K562 (cell line): ENCODE measurements around the gene AANAT. TPM values are rescaled to one million over a fixed set of nuclear protein-coding genes. Genes with fewer than 3 reads are reported as not detected.
A peak's percentile ranks its signal among the peaks of the same experiment; 100 is the strongest.

ENCODE experiments used
- ATF3 ChIP-seq, 2 experiments: fragments of 450-650 bp in 1 of 2; sonication (generic) in 1 of 2; formaldehyde crosslinking in 1 of 2; IDR thresholded peaks in 1 of 2; conservative IDR thresholded peaks in 1 of 2; 2 replicates each; pipeline versions ENCODE4 v1.6.1 to v1.8.1; 2016 to 2023; ENCODE audit warnings: mild to moderate bottlenecking in 2 of 2, moderate library complexity in 2 of 2, inconsistent platforms in 1 of 2, missing genetic modification reagents in 1 of 2
- ATF7 ChIP-seq: fragments of 450-650 bp; IDR thresholded peaks from 2 replicates; pipeline ENCODE4 v1.7.1; 2014; ENCODE audit warnings: mild to moderate bottlenecking, moderate library complexity
- BRD9 ChIP-seq: fragments of 450-650 bp; IDR thresholded peaks from 2 replicates; pipeline ENCODE4 v1.6.1; 2018; ENCODE audit warnings: low read depth; ENCODE audit not compliant: partially characterized antibody
- CHCHD3 ChIP-seq: fragments of 250-450 bp; sonication (Bioruptor Pico); IDR thresholded peaks from 2 replicates; pipeline ENCODE4 v2.1.2; 2022; ENCODE audit warnings: mild to moderate bottlenecking
- DIDO1 ChIP-seq: fragments of 450-650 bp; IDR thresholded peaks from 2 replicates; pipeline ENCODE4 v1.6.1; 2016; ENCODE audit warnings: low read depth, missing biosample characterization, missing genetic modification characterization
- E2F5 ChIP-seq: sonication (generic); formaldehyde crosslinking; IDR thresholded peaks from 2 replicates; pipeline ENCODE4 v1.8.0; 2022; ENCODE audit warnings: mild to moderate bottlenecking, missing genetic modification reagents
- HMG20B ChIP-seq: fragments of 250-450 bp; sonication (Bioruptor Pico); IDR thresholded peaks from 2 replicates; pipeline ENCODE4 v1.5.0; 2021; ENCODE audit warnings: mild to moderate bottlenecking
- HNRNPLL ChIP-seq: fragments of 200-400 bp; formaldehyde crosslinking; IDR thresholded peaks from 2 replicates; pipeline ENCODE4 v1.6.1; 2017; ENCODE audit warnings: low read length, low read depth, mild to moderate bottlenecking; ENCODE audit not compliant: poor library complexity, severe bottlenecking
- KDM1A ChIP-seq, 2 experiments: fragments of 450-650 bp; IDR thresholded peaks; 2 replicates each; pipeline ENCODE4 v1.6.1; 2016; ENCODE audit warnings: mild to moderate bottlenecking in 2 of 2
- KDM2B ChIP-seq: fragments of 250-450 bp; sonication (Bioruptor Pico); IDR thresholded peaks from 2 replicates; pipeline ENCODE4 v1.8.0; 2021; ENCODE audit warnings: mild to moderate bottlenecking, moderate library complexity
- KLF16 ChIP-seq: IDR thresholded peaks from 2 replicates; pipeline ENCODE4 v1.6.1; 2016; ENCODE audit warnings: antibody characterized with exemption
- MITF ChIP-seq: IDR thresholded peaks from 2 replicates; pipeline ENCODE4 v1.6.1; 2014; ENCODE audit warnings: antibody characterized with exemption
- RBM25 ChIP-seq: fragments of 200-400 bp; formaldehyde crosslinking; IDR thresholded peaks from 2 replicates; pipeline ENCODE4 v1.6.1; 2018; ENCODE audit warnings: low read length, low read depth, moderate library complexity; ENCODE audit not compliant: severe bottlenecking
- SRSF3 ChIP-seq: fragments of 200-400 bp; formaldehyde crosslinking; IDR thresholded peaks from 2 replicates; pipeline ENCODE4 v1.6.1; 2016; ENCODE audit warnings: mild to moderate bottlenecking, low read length, moderate library complexity; ENCODE audit not compliant: insufficient read depth
- TCF7 ChIP-seq: sonication (generic); IDR thresholded peaks from 2 replicates; pipeline ENCODE4 v1.6.1; 2016; ENCODE audit warnings: antibody characterized with exemption, borderline replicate concordance
- VEZF1 ChIP-seq: fragments of 200-800 bp; sonication (Bioruptor generic); IDR thresholded peaks from 2 replicates; pipeline ENCODE4 v1.6.1; 2017; ENCODE audit warnings: missing genetic modification characterization, missing compliant biosample characterization
- ZBTB5 ChIP-seq: fragments of 450-650 bp; IDR thresholded peaks from 2 replicates; pipeline ENCODE4 v1.6.1; 2017; ENCODE audit warnings: antibody characterized with exemption
- ZBTB7A ChIP-seq: IDR thresholded peaks from 2 replicates; pipeline ENCODE4 v1.6.1; 2011; ENCODE audit warnings: low read depth, mild to moderate bottlenecking, low read length, moderate library complexity, borderline replicate concordance; ENCODE audit not compliant: control insufficient read depth
- ZFP91 ChIP-seq: sonication (generic); formaldehyde crosslinking; IDR thresholded peaks from 2 replicates; pipeline ENCODE4 v1.8.0; 2022; ENCODE audit warnings: mild to moderate bottlenecking, missing genetic modification reagents
- ZNF561 ChIP-seq: fragments of 450-650 bp; formaldehyde crosslinking; conservative IDR thresholded peaks from 2 replicates; pipeline ENCODE4 v1.4.0; 2020; ENCODE audit warnings: mild to moderate bottlenecking, moderate library complexity
- ZNF77 ChIP-seq: fragments of 250-450 bp; sonication (Bioruptor Pico); IDR thresholded peaks from 2 replicates; pipeline ENCODE4 v1.5.0; 2020
- polyA plus RNA-seq, 8 experiments: library from polyadenylated mRNA; depleted of rRNA in 4 of 8; stranded (reverse) in 5 of 8; unstranded in 3 of 8; fragments of >200 nt; fragmentation: Nextera tagmentation in 2 of 8; fragmentation: Illumina TruSeq in 1 of 8; extraction: Ambion mirVana in 2 of 8; extraction: Trizol in 1 of 8; gene quantifications; 2 replicates each; pipeline versions ENCODE4 v1.2.1 to v1.2.3, GENCODE V29; 2011 to 2014; ENCODE audit warnings: inconsistent platforms in 1 of 8, missing spikeins in 1 of 8
- total RNA-seq, 7 experiments: library from RNA; depleted of rRNA in 6 of 7; stranded (reverse); fragments of >200 nt in 6 of 7; fragmentation: Illumina TruSeq in 2 of 7; extraction: Trizol in 2 of 7; gene quantifications; 2 replicates each; pipeline versions ENCODE4 v1.2.1 to v1.2.3, GENCODE V29; 2011 to 2021; ENCODE audit warnings: low replicate concordance in 1 of 7

AANAT gene
- total and polyA plus RNA-seq, 9 of the 15 experiments (the other 6 are each of a cell fraction or from before 2014, with no cell fraction given): not detected

GRCh38 chr17:76452127-76452659 is 15.2 kb upstream of the AANAT start (continued):
- no peak for TF ChIP-seq ZBTB5
- TF ChIP-seq KLF16: no peak
- peak; percentile 45; the same call in 1 of the 2 replicates for TF ChIP-seq ZBTB7A
- TF ChIP-seq E2F5: no peak
- no peak for TF ChIP-seq SRSF3
- TF ChIP-seq ZNF77 (CRISPR knock-in tag): no peak
- TF ChIP-seq VEZF1 (CRISPR knock-in tag): 0 out of 2 replicates have a peak, but pooled peaks have one; percentile 27
- no peak for TF ChIP-seq CHCHD3
- TF ChIP-seq KDM1A (IDR thresholded peaks at IDR 0.05): no peak
- TF ChIP-seq HNRNPLL: peak; percentile 7
- TF ChIP-seq ATF3 (IDR thresholded peaks at IDR 0.05): no peak
- TF ChIP-seq ATF3 (CRISPR knock-in tag; conservative IDR thresholded peaks at IDR 0.05): no peak
- no peak for TF ChIP-seq DIDO1
- no peak for TF ChIP-seq ATF7
- TF ChIP-seq KDM2B (CRISPR knock-in tag): no peak
- no peak for TF ChIP-seq TCF7
- no peak for TF ChIP-seq MITF
- no peak for TF ChIP-seq HMG20B (CRISPR knock-in tag)
- no peak for TF ChIP-seq RBM25
- no peak for TF ChIP-seq BRD9
- TF ChIP-seq ZFP91 (CRISPR knock-in tag): no peak
- TF ChIP-seq ZNF561 (CRISPR knock-in tag): no peak
